ENCODE measurements around the gene WBP2.

The WBP2 gene

DNA sequence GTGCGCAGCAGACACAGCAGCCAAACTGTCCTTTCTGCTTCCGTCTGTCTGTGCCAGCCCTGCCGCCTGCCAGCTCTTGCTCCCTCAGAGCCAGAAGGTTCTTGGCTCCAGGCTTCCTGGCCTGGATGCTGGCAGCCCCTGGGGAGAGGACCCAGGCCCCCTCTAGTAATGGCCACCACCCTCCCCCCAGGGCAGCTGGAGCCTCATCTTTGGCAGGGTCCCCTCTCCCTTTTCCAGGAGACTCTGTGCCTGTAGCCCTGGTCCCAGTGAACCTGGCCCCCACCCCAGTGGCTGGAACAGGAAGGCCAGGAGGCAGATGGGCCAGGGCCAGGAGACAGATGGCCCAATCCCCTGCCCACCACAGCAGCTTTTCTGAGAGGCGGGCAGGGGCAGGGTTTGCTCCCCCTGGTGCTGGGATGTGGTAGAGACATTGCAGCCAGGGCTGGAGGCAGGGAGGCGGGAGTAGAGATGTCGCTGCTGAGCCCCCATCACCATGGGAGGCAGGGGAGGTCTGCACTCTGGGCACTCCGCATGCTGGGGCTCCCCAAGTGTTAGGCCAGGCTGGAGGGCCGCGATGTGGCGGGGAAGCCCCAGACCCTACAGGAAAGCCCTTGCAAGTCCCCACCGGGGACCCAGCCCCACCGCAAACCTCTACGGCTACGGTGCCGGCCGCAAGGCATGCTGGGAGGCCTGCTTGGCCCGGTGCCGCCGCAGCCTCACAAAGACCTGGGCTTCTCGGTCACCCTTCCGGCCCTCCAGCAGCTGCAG lies 27.6 kb downstream of the WBP2 start:
- peak; percentile 39 to 75 (median 54) for DNase-seq

DNA sequence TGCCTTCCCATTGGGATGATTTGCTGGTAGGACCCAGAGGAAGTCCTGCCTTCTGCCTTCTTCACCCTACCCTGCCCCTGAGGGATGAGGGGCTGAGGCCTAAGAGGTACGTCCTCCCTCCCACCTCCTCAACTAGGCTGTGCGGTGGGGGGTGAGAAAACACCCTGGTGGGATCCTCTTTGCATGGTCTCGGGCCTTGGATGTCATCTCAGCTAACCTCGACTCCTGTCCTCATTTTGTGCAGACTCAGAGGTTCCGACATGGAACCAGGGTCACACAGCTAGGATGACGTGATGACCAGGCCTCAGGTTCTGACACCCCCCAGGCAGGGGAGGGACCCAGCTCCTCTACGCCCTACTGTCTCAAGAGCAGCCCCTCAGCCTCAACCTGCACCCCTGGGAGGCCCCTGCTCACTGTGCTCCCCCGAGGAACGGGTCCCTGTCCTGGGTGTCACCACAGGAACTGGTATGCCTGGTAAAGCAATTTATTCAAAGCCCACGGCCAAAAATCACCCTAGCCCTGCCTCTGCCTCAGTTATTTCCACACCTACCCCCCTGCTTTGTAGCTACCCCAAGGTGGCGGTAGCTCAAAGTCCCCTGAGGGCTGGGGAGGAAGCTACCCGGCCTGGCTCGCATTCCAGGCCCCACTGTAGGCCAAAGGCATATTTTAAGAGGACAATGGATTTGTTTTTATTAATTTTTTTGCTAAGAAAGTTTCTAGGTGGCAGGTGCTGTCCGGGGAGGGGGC lies 28.4 kb downstream of the WBP2 start:
- DNase-seq: no peak

DNA sequence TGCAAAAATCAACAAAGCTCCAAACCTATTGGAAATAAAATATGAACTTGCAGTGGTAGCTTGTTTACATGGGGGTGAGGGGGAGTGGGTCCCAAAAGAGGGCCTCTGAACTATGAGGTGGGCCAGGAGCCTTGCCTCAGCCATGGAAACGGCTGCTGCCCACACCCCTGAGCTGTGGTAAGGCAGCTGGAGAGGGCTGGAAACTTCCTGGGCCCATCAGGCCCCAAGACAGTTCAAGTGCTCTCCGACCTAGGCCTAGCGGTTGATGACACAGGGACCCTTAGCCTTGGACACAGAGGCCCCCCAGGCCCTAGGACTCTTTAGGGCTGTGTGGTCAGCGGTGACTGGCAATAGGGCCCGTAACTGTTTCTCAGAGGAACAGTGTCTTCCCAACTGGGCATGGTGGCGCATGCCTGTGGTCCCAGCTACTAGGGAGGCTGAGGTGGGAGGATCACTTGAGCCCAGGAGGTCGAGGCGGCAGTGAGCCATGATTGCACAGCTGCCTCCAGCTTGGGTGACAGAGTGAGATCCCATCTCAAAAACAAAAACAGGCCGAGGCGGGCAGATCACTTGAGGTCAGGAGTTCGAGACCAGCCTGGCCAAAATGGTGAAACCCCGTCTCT lies 29.3 kb downstream of the WBP2 start:
- no peak for DNase-seq

DNA sequence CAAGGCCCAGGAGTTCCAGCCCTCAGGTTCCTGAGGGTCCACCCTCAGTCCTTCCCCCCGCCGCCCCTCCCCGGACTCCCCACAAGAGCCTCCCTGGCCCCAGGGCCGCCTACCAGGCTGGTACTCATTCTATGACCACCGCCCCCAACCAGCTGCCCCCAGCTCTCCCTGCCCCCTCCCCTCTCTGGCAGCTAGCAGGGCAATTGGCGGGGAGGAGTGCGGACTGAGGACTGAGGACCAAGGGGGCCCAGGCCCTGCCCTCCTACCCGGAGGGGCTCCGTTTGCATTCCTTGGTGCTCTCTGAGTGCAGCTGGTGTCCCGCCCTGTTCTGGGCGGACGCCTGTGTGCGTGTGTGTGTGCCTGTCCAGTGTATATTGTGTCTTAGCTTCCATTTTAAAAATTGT lies 30.0 kb downstream of the WBP2 start:
- DNase-seq: no peak

DNA sequence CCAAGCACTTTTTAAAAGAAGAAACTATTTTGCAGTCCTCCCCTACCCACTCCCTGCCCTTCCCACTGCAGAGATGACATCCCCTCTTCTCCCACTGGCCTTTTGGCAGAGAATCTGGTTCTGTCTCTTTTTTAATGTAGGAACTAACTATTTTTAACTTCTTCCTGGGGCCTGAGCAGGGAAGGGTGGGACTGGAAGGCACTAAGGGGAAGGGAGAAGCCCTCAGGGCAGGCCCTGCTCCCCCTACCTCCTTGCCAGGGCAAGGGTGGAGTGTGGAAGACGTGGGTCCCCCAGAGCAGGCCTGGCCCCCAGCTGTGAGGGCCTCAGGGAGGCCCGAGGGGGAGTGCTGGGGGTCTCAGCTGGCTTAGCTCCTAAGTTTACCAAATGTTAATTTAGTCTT lies 30.5 kb downstream of the WBP2 start:
- no peak for DNase-seq

DNA sequence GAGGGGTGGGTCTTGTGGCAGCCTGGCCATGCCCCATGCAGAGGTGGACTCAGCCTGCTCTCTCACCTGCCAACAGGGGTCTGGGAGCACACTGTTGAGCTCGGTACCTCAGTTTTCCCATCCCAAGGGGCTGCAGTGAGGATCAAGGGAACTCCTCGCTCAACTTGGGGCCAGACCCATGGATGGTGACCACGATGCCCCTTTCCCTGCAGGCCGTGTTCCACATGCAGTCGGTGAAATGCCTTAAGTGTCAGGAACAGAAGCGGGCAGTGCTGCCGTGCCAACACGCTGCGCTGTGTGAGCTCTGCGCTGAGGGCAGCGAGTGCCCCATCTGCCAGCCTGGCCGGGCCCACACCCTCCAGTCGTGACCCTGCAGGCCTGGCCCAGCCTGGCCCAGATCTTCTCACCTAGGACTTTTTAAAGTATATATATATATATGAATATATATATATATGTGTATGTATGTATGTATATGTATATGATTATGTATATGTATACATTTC lies 31.0 kb downstream of the WBP2 start:
- no peak for DNase-seq

DNA sequence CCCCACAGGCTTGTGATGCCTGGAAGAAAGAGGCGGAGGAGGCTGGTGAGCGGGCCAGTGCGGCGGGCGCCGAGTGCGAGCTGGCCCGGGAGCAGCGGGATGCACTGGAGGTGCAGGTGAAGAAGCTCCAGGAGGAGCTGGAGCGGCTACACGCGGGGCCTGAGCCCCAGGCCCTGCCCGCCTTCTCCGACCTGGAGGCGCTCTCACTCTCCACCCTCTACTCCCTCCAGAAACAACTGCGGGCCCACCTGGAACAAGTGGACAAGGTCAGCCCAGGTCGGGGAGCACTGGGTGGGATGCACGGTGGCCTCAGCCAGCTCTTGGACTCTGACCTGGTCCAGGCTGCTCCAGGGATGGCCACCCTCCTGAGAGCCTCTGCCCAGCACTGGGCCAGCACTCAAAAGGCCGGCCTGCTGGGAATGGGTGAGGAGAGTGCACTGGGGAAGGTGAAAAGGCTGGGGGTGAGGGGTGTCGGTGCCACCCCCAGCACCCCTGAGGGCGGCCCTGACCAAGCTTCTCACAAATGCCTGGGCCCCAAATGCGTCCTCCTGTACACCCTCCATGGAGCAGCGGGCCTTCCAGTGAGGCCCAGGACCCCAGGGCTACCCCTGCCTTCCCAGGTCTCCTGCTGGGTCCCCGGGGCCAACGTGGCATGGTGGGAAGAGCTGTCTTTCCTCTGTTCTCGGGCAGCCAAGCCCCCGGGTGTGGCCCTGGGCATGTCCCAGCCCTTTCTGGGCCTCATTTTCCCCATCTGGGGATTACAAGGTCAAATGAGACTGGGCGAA lies 31.7 kb downstream of the WBP2 start:
- DNase-seq: no peak

DNA sequence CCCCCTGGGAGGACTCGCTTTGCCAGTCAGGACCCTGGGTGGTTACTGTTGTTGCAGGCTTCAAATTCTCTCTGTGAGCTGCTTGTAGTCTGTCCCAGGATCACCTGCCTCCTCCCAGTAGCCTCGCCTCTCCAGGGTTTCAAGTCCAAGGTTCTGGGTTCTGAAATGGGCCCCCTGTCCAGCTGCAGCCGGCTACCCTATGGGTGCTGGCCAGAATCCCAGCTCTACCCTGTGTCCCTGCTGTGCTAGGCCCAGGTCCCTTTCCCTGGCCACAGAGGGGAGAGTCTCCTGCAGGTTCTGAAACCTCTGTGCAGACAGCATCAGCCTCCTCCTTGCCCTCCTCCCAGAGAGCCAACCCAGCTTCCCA lies 32.4 kb downstream of the WBP2 start:
- no peak for DNase-seq

DNA sequence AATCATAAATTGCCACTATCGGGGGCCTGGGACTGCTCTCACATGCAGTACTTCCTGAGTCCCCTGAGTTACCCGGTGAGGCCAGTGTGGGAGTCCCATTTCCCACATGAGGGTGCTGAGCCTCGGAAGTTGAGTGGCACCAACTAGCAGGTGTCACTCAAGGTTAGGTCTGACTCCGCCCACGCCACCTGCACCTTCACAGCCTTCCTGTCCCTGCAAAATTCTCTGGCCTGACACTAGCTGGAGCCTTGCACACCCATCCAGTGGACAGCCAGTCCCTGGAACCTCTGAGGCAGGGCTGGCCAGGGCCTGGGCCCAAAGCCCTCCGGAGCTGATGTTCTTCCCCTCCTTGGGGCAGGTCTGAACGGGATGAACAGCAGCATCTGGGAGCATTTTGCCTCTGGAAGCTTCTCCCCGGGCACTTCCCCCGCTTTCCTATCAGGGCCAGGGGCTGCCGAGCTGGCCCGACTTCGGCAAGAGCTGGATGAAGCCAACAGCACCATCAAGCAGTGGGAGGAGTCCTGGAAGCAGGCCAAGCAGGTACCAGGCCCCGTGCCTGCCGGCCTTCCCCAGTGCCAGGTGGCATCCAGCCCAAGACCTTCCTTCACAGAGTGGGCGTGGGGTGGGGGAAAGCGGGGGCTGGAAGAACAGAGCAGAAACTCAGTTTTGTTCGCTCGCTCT lies 32.9 kb downstream of the WBP2 start:
- peak in 2 of 5 experiments; percentile 31 to 44 for DNase-seq

DNA sequence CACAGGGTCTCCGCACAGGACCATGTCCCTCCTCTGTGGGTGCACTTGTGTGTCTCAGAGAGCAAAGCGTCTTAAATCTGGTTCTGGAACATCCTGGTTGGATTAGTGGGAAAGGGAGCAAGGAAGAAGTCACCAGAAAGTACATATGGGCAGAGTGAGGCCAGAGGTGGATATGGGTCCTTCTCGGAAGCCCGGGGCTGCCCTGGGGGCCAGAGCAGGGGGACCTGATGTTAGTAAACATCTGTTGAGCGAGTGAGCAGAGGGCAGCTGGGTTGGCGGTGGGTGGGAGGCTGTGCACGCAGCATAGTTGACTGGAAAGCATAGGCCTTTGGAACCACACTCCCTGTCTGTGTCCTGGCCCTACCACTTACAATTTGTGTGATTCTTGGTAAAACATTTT lies 33.6 kb downstream of the WBP2 start:
- DNase-seq: no peak

DNA sequence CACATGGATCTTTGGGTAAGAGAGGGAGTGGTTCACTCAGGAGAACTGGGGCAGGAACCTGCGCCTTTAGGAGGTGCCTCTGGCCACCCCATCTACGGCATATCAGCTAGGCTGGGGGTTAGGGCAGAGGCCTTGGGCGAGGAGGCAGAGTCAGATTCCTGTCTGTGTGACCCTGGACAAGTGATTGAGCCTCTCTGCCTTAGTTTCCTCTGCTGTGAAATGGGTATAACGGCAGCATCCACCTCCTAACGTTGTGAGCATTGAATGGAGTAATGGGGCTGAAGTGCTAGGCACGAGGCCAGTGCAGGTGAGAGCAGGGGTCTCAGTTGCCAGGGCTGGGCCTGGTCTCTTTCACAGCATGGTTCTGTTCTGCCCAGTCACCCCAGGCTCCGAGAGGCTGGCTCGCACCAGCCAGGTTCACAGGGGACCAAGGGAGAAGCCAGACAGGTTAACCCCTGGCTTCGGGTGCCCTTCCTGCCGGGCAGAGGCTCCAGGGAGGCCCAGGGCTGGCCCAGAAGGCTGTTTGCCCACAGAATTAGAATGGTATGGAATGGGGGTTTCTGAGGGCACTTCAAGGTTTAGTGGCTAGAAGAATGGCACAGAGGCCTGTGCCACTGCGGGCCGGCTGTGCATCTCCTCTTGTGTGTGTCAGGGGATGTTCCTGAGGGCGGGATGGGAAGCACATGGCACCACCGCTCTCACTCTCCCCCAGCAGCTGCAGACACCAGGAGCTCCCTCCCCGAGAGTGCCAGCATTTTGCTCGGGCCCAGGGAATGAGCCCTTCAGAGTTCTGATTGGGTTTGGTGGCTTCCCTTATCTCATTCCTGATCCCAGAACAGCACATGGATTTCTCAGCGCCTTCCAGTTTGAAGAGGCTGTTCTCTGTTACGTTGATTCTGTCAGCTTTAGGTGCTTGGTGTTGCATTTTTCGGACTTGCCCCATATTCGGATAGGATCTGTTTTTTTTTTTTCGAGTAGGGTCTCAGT lies 34.7 kb downstream of the WBP2 start:
- no peak for DNase-seq

DNA sequence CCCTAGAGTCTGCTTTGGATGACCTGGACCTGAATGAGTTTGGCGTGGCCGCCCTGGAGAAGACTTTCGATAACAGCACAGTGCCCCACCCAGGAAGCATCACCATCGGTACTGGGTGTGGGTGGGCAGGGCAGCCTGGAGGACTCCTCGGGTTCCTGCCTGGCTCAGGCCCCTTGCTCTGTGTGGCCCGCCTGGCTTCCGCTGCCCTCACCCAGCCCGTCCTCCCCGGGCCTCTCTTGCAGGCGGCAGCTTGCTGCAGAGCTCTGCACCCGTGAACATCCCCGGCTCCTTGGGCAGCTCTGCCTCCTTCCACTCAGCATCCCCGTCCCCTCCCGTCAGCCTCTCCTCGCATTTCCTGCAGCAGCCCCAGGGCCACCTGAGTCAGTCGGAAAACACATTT lies 35.5 kb downstream of the WBP2 start:
- no peak for DNase-seq

DNA sequence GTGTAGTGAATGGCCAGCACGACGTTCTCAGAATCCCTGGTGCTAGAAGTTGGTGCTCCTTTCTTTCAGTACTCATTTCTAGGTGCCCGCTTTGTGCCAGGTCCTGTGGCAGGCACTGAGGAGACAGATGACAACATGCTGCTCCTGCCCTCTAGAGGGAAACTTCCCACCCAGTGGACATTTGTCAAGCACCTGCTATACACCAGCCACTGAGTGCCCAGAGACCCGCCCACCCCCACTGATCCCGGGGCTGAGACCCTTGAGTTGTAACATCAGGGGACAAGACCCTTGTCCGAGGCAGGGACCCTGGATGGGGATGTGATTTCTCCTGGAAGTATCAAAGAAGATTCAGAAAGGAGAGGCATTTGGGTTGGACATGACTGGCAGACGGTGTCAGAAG lies 36.0 kb downstream of the WBP2 start:
- DNase-seq: no peak

DNA sequence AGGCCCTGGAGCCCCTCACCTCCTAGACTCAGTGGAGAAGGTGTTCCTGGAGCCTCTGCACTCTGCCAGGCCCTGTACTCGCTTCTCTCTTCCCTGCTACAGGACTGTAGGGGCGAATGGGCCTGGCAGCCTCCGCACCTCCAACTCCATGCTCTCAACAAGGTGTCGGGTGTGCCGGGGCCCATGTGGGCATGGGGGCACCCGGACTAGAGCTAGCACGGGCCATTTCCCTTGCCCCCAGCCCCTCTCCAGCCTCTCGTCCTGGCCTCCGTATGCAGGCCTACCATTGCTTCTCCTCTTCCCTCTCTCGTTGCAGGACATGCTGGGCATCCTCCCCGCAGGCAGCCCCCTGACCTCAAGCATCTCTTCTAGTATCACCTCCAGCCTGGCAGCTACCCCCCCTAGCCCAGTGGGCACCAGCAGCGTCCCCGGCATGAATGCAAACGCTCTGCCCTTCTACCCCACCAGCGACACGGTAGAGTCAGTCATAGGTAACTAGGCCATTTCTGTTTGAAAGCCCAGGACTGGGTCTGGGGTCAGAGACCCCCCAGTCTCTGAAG lies 36.7 kb downstream of the WBP2 start:
- DNase-seq: no peak

DNA sequence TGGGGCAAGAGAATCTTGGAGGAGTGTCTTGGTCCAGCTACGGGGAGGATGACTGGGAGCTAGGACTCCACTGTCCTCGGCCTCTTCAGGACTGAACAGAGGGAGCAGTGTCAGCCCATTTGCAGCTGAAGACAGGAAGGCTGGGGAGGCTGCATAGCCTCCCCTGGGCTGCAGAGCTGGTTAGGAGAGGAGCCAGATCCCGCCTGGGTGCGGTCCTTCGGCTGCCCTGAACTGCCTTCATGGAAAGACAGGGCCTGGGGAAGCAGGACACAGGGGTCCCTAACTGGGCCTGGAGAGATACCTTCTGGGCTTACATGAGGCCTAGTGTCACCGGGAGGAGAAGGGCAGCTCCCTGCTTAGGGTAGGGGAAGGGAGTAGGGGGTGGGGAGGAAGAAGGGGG lies 37.6 kb downstream of the WBP2 start:
- no peak for DNase-seq

DNA sequence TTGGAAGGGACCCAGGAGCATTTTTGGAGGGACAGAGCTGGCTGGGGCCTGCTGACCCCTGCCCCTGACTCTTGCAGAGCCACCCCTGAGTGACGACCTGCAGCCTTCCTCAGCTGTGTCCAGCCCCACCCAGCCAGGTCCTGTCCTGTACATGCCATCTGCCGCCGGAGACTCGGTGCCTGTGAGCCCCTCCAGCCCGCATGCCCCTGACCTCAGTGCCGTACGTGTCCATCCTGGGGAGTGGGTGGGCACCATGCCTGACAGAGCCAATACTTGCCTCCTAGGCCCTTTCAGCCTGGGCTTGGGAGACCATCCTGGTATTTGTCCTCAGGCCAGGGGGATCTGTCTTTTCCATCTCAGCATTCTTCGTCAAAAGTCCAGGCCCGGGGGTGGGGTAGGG lies 38.4 kb downstream of the WBP2 start:
- no peak for DNase-seq

DNA sequence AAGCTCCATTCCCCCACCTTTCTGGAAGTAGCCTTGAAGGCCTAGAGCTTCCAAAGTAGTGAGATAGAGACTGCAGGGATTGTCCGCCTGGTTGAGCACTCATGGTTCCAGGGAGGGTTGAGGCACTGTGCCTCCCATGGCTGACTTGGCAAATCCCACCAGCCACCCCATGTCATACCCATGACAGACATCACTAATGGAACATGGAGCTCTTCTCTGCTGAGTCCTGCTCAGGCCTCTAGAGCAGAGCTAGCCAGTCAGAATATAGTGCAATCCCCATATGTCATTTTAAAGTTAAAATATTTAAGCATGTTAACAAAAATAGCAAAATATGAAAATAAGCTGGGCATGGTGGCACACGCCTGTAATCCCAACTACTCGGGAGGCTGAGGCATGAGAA lies 39.7 kb downstream of the WBP2 start:
- no peak for DNase-seq

DNA sequence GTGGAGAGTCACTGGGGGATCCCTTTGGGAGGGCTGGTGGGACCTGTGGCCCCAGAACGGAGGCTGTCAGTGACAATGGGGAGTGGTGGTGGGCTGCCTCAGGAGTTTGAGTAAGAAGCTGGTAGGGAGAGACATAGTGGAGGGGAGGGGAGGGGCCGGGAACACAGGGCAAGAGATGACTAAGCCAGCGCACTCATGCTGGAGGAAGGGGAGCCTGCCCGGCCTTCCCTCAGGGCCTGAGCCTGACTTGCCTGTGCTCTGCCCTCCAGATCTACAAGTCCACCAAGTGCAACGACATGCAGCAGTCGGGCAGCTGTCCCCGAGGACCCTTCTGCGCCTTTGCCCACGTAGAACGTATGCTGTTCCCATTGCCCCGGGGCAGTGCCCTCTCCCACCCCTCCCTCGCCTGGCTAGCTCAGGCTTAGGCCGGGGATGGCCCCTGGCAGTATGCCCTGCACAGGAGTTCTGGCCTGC lies 40.2 kb downstream of the WBP2 start:
- DNase-seq: no peak

DNA sequence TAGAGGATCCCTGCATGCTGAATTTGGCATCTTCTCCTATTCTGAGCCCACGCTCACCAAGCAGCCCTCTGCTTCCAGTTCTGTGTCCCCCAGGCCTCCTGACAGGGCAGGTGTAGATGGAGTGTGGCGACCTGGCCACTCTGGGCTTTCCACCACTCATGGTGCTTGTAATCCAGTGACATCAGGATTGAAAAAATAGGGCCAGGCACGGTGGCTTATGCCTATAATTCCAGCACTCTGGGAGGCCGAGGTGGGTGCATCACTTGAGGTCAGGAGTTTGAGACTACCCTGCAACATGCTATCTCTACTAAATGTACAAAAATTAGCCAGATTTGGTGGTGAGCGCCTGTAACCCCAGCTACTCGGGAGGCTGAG lies 41.1 kb downstream of the WBP2 start:
- no peak for DNase-seq
